IMR-90 (cell line): ENCODE measurements around the gene HORMAD2. TPM values are rescaled to one million over a fixed set of nuclear protein-coding genes. Genes with fewer than 3 reads are reported as not detected.

Experiments used
- ATAC-seq: fragments of 200-7000 bp; cut with Tn5 transposase; 2 replicates; pipeline ENCODE4 v1.9.1; 2020; ENCODE audit warnings: low read depth, mild to moderate bottlenecking, moderate library complexity
- BruUV-seq: library from RNA; stranded (reverse); fragments of 400-500 nt; replicated peaks from 2 replicates; lab custom pipeline; 2021; lab: Mats Ljungman, UMichigan
- CTCF ChIA-PET: fragments of 300-600 bp; formaldehyde crosslinking; extraction: SDS; loops from one replicate; lab custom pipeline; 2021; ENCODE audit warnings: antibody characterized with exemption; lab: Yijun Ruan, JAX
- POLR2A ChIA-PET: fragments of 300-600 bp; sonication (Branson Sonifier 250); formaldehyde crosslinking; loops from one replicate; lab custom pipeline; 2022; ENCODE audit warnings: antibody characterized with exemption; ENCODE audit not compliant: unreplicated experiment; lab: Charles Lee
- DNase-seq: peaks from one replicate; pipeline ENCODE4 v3.0.0; 2013
- H2AFZ ChIP-seq: replicated peaks from 2 replicates; pipeline ENCODE3; 2013; ENCODE audit warnings: low read length, mild to moderate bottlenecking; ENCODE audit not compliant: poor library complexity
- H2AK5ac ChIP-seq: 2 replicates; pipeline ENCODE4 v1.6.1; 2013; ENCODE audit warnings: low read depth, low read length, inconsistent platforms
- H2AK9ac ChIP-seq: replicated peaks from 2 replicates; pipeline ENCODE3; 2013; ENCODE audit warnings: mild to moderate bottlenecking, low read depth, low read length, moderate library complexity; ENCODE audit not compliant: poor library complexity
- H2BK120ac ChIP-seq: 2 replicates; pipeline ENCODE4 v1.6.1; 2013; ENCODE audit warnings: low read depth, low read length, inconsistent platforms
- H2BK15ac ChIP-seq: 3 replicates; pipeline ENCODE4 v1.6.1; 2013; ENCODE audit warnings: low read depth, low read length, inconsistent platforms
- H2BK20ac ChIP-seq: 2 replicates; pipeline ENCODE4 v1.6.1; 2013; ENCODE audit warnings: low read depth, mild to moderate bottlenecking, inconsistent platforms, low read length, moderate library complexity
- H2BK5ac ChIP-seq: 2 replicates; pipeline ENCODE4 v1.6.1; 2013; ENCODE audit warnings: mild to moderate bottlenecking, low read depth, low read length, inconsistent platforms; ENCODE audit not compliant: poor library complexity, severe bottlenecking
- H3K14ac ChIP-seq: replicated peaks from 2 replicates; pipeline ENCODE4 v1.6.1; 2013; ENCODE audit warnings: low read depth, low read length, inconsistent platforms
- H3K18ac ChIP-seq: 2 replicates; pipeline ENCODE4 v1.6.1; 2013; ENCODE audit warnings: low read depth, low read length, control low read depth
- H3K23ac ChIP-seq: 2 replicates; pipeline ENCODE4 v1.6.1; 2013; ENCODE audit warnings: low read depth, low read length, inconsistent platforms
- H3K27ac ChIP-seq: 2 replicates; pipeline ENCODE4 v1.5.1; 2013; ENCODE audit warnings: mild to moderate bottlenecking, control low read depth, low read length; ENCODE audit not compliant: insufficient read depth
- H3K27me3 ChIP-seq: 2 replicates; pipeline ENCODE4 v1.6.1; 2013; ENCODE audit warnings: low read length; ENCODE audit not compliant: control insufficient read depth, insufficient read depth
- H3K36me3 ChIP-seq: 2 replicates; pipeline ENCODE4 v1.6.1; 2013; ENCODE audit warnings: low read length, mixed read lengths; ENCODE audit not compliant: control insufficient read depth, insufficient read depth
- H3K4ac ChIP-seq: 2 replicates; pipeline ENCODE4 v1.6.1; 2013; ENCODE audit warnings: low read depth, low read length, inconsistent platforms
- H3K4me1 ChIP-seq: 2 replicates; pipeline ENCODE4 v1.6.1; 2013; ENCODE audit warnings: low read length, mixed read lengths; ENCODE audit not compliant: control insufficient read depth, insufficient read depth
- H3K4me2 ChIP-seq: 2 replicates; pipeline ENCODE4 v1.6.1; 2013; ENCODE audit warnings: low read depth, mild to moderate bottlenecking, control low read depth, low read length, moderate library complexity
- H3K4me3 ChIP-seq: 2 replicates; pipeline ENCODE4 v1.5.1; 2013; ENCODE audit warnings: low read depth, mild to moderate bottlenecking, control low read depth, low read length, moderate library complexity; ENCODE audit not compliant: insufficient read depth
- H3K56ac ChIP-seq: 2 replicates; pipeline ENCODE4 v1.6.1; 2013; ENCODE audit warnings: low read length, inconsistent platforms; ENCODE audit not compliant: insufficient read depth; ENCODE audit errors: extremely low read depth
- H3K79me1 ChIP-seq, 2 experiments: 2 replicates each; pipeline ENCODE4 v1.6.1; 2013; ENCODE audit warnings: low read length in 2 of 2, inconsistent platforms in 1 of 2, low read depth in 1 of 2
- H3K9ac ChIP-seq: 2 replicates; pipeline ENCODE4 v1.6.1; 2013; ENCODE audit warnings: low read depth, low read length, control low read depth
- H3K9me1 ChIP-seq: 2 replicates; pipeline ENCODE4 v1.6.1; 2013; ENCODE audit warnings: low read length, inconsistent platforms; ENCODE audit not compliant: insufficient read depth
- H3K9me3 ChIP-seq: 2 replicates; pipeline ENCODE4 v1.6.1; 2013; ENCODE audit warnings: low read length; ENCODE audit not compliant: control insufficient read depth, insufficient read depth
- H4K20me1 ChIP-seq: 2 replicates; pipeline ENCODE4 v1.6.1; 2013; ENCODE audit warnings: low read length, inconsistent platforms; ENCODE audit not compliant: insufficient read depth
- H4K5ac ChIP-seq: 2 replicates; pipeline ENCODE4 v1.6.1; 2013; ENCODE audit warnings: mild to moderate bottlenecking, low read depth, low read length, control low read depth
- H4K8ac ChIP-seq, 2 experiments: 2 replicates each; pipeline ENCODE4 v1.6.1; 2013; ENCODE audit warnings: low read depth in 2 of 2, low read length in 2 of 2, control low read depth in 1 of 2, inconsistent platforms in 1 of 2
- H4K91ac ChIP-seq: 2 replicates; pipeline ENCODE4 v1.6.1; 2013; ENCODE audit warnings: low read depth, low read length, inconsistent platforms; ENCODE audit not compliant: insufficient read depth
- BHLHE40 ChIP-seq: fragments of 150-350 bp; IDR thresholded peaks from 2 replicates; pipeline ENCODE4 v1.6.1; 2016; ENCODE audit warnings: mild to moderate bottlenecking, low read depth, low read length
- CEBPB ChIP-seq: IDR thresholded peaks from 2 replicates; pipeline ENCODE4 v1.6.1; 2012; ENCODE audit warnings: low read depth, low read length, improper control_type of control experiment
- CHD1 ChIP-seq: IDR thresholded peaks from 2 replicates; pipeline ENCODE4 v1.6.1; 2012; ENCODE audit warnings: low read depth, low read length, improper control_type of control experiment
- ELK1 ChIP-seq: fragments of 150-350 bp; IDR thresholded peaks from 2 replicates; pipeline ENCODE4 v1.6.1; 2016; ENCODE audit warnings: low read depth, mild to moderate bottlenecking, low read length, moderate library complexity, borderline replicate concordance
- FOS ChIP-seq: fragments of 150-350 bp; IDR thresholded peaks from 2 replicates; pipeline ENCODE4 v1.6.1; 2016; ENCODE audit warnings: low read depth, low read length
- MAFK ChIP-seq: IDR thresholded peaks from 2 replicates; pipeline ENCODE4 v1.6.1; 2012; ENCODE audit warnings: low read depth, low read length, improper control_type of control experiment
- MAZ ChIP-seq: IDR thresholded peaks from 2 replicates; pipeline ENCODE4 v1.6.1; 2012; ENCODE audit warnings: low read depth, mild to moderate bottlenecking, low read length, improper control_type of control experiment, moderate library complexity, borderline replicate concordance
- MXI1 ChIP-seq: IDR thresholded peaks from 2 replicates; pipeline ENCODE4 v1.6.1; 2012; ENCODE audit warnings: low read depth, mild to moderate bottlenecking, low read length, moderate library complexity, borderline replicate concordance
- NFE2L2 ChIP-seq: fragments of 150-350 bp; IDR thresholded peaks from 2 replicates; pipeline ENCODE4 v1.6.1; 2016; ENCODE audit warnings: low read depth, mild to moderate bottlenecking, low read length
- POLR2A ChIP-seq: IDR thresholded peaks from 2 replicates; pipeline ENCODE4 v1.6.1; 2012; ENCODE audit warnings: mild to moderate bottlenecking, low read depth, low read length
- RAD21 ChIP-seq: IDR thresholded peaks from 2 replicates; pipeline ENCODE4 v1.6.1; 2012; ENCODE audit warnings: low read length, improper control_type of control experiment
- RCOR1 ChIP-seq: IDR thresholded peaks from 2 replicates; pipeline ENCODE4 v1.6.1; 2012; ENCODE audit warnings: mild to moderate bottlenecking, low read length, improper control_type of control experiment; ENCODE audit not compliant: insufficient replicate concordance
- RFX5 ChIP-seq: IDR thresholded peaks from 2 replicates; pipeline ENCODE4 v1.8.0; 2012; ENCODE audit warnings: low read depth, mild to moderate bottlenecking, low read length, moderate library complexity
- SMC3 ChIP-seq: fragments of 150-350 bp; IDR thresholded peaks from 2 replicates; pipeline ENCODE4 v1.6.1; 2016; ENCODE audit warnings: low read depth, mild to moderate bottlenecking, antibody characterized with exemption, low read length, moderate library complexity
- USF2 ChIP-seq: fragments of 150-350 bp; IDR thresholded peaks from 2 replicates; pipeline ENCODE4 v1.6.1; 2017; ENCODE audit warnings: mild to moderate bottlenecking, antibody characterized with exemption, low read length, low read depth
- WGBS, 2 experiments: methylation state at CpG; one replicate each; pipeline versions ENCODE4 v1.1.5 to v1.1.7; 2013; ENCODE audit warnings: missing lambda C conversion rate in 2 of 2; ENCODE audit not compliant: insufficient read length in 1 of 2; ENCODE audit errors: extremely low coverage in 2 of 2; 5-methylcytosine and 5-hydroxymethylcytosine counted together
- dilution Hi-C: fragments of 300-500 bp; cut with HindIII; formaldehyde crosslinking; loops from one replicate; pipeline ENCODE4 v1.14.3; 2018; ENCODE audit warnings: low sequenced_read_pairs; ENCODE audit not compliant: unreplicated experiment
- in situ Hi-C: fragments of 300-500 bp; cut with MboI; formaldehyde crosslinking; loops from 3 replicates; pipeline ENCODE4 v1.14.3; 2019; ENCODE audit warnings: low sequenced_read_pairs, inconsistent platforms, mixed read lengths
- intact Hi-C: fragments of 100-400 bp; cut with micrococcal nuclease; formaldehyde crosslinking; loops from 2 replicates; pipeline ENCODE4 v1.10.0; 2022
- polyA plus RNA-seq, 3 experiments: library from polyadenylated mRNA; depleted of rRNA; stranded (reverse); fragments of >200 nt; gene quantifications; 2 replicates each; pipeline ENCODE4 v1.2.3, GENCODE V29; 2012; ENCODE audit warnings: low replicate concordance in 1 of 3
- total RNA-seq: library from RNA; depleted of rRNA; stranded (reverse); fragments of >200 nt; gene quantifications from 2 replicates; pipeline ENCODE4 v1.2.3, GENCODE V29; 2012
- TF ChIP-seq, protein P1 (sequence below): conservative IDR thresholded peaks from 2 replicates; pipeline ENCODE4 v1.5.1; 2012; ENCODE audit warnings: mild to moderate bottlenecking, low read depth, low read length, improper control_type of control experiment

The HORMAD2 gene
- total and polyA plus RNA-seq, 2 of the 4 experiments (the other 2 are of a cell fraction), result not detected

GRCh38 chr22:30171008-30171407, 90.7 kb downstream of the HORMAD2 start:
- H2BK20ac ChIP-seq, result no peak overlapping the region
- 54% methylated on average over 3 of the region's 3 CpGs; no CpG with 5 or more reads in 1 of the 2 experiments for WGBS, 2 experiments
- H3K27me3 ChIP-seq, result no peaks in the 10 kb centered on the region
- H3K4me2 ChIP-seq, result no peak overlapping the region
- H2BK120ac ChIP-seq, result no peak overlapping the region
- BruUV-seq, result no TSS peak
- POLR2A ChIA-PET, result no interaction called here
- H2AK9ac ChIP-seq, result no peak overlapping the region
- H4K8ac ChIP-seq, result no peak overlapping the region
- CTCF ChIA-PET, result no interaction called here
- in situ Hi-C loops (loop anchor here (10.0 kb wide), 1 partner anchor 56 kb away; no protein-coding TSS in a partner anchor), intact Hi-C loops (no loop called here), dilution Hi-C loops (no loop called here)
- H3K4me1 ChIP-seq, result peaks cover 3% of the 10 kb centered on the region; the same call in 1 of the 2 replicates
- no peaks in the 10 kb centered on the region for H3K79me1 ChIP-seq
- H3K14ac ChIP-seq, result no peak overlapping the region
- H2AK5ac ChIP-seq, result no peak overlapping the region
- no peak overlapping the region for H3K23ac ChIP-seq
- H4K91ac ChIP-seq, result no peak overlapping the region
- DNase-seq, result peak; percentile 39
- no peak overlapping the region for H3K27ac ChIP-seq
- H3K9me1 ChIP-seq, result no peaks in the 10 kb centered on the region
- H3K9me3 ChIP-seq, result no peaks in the 10 kb centered on the region
- H2AFZ ChIP-seq, result no peak overlapping the region
- H3K36me3 ChIP-seq, result no peaks in the 10 kb centered on the region
- TF ChIP-seq POLR2A (no peak), SMC3 (no peak), RAD21 (no peak), NFE2L2 (no peak), MAZ (no peak), RFX5 (no peak), USF2 (no peak), RCOR1 (no peak), BHLHE40 (no peak), MAFK (no peak), CHD1 (no peak), ELK1 (no peak), FOS (no peak), MXI1 (no peak), CEBPB (no peak)
- TF ChIP-seq, protein P1, sequence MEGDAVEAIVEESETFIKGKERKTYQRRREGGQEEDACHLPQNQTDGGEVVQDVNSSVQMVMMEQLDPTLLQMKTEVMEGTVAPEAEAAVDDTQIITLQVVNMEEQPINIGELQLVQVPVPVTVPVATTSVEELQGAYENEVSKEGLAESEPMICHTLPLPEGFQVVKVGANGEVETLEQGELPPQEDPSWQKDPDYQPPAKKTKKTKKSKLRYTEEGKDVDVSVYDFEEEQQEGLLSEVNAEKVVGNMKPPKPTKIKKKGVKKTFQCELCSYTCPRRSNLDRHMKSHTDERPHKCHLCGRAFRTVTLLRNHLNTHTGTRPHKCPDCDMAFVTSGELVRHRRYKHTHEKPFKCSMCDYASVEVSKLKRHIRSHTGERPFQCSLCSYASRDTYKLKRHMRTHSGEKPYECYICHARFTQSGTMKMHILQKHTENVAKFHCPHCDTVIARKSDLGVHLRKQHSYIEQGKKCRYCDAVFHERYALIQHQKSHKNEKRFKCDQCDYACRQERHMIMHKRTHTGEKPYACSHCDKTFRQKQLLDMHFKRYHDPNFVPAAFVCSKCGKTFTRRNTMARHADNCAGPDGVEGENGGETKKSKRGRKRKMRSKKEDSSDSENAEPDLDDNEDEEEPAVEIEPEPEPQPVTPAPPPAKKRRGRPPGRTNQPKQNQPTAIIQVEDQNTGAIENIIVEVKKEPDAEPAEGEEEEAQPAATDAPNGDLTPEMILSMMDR, result no peak
- H3K18ac ChIP-seq, result no peak overlapping the region
- H2BK15ac ChIP-seq, result no peak overlapping the region
- ATAC-seq, result no peak; the same call in 1 of the 2 replicates
- no peak overlapping the region for H4K5ac ChIP-seq
- no peak overlapping the region for H3K9ac ChIP-seq
- H3K4me3 ChIP-seq, result no peak overlapping the region
- H3K56ac ChIP-seq, result no peak overlapping the region
- no peaks in the 10 kb centered on the region for H4K20me1 ChIP-seq
- no peak overlapping the region for H2BK5ac ChIP-seq
- H3K4ac ChIP-seq, result no peak overlapping the region
